Central memory CD8-positive, alpha-beta T cell (primary cell): ENCODE data around the gene AGBL4.
"Not testable (repeated sequence)": the region's sequence is repeated elsewhere in the genome, so short reads cannot be mapped to it uniquely, and the experiment has no call there.

Experiments used
- ATAC-seq: fragments of 150-1000 bp; cut with Tn5 transposase; replicated peaks from 2 replicates; pipeline ENCODE4 v1.10.0; 2022; ENCODE audit warnings: mild to moderate bottlenecking, moderate FRiP score, moderate number of reproducible peaks; ENCODE audit not compliant: poor library complexity, severe bottlenecking; ENCODE audit errors: extremely low read depth
- DNase-seq, 2 donors: peaks; one replicate each; pipeline ENCODE4 v3.0.0; 2021; ENCODE audit warnings: low spot score in 2 of 2
- H3K27ac Mint-ChIP-seq: one replicate; pipeline ENCODE4 v1.8.0; 2022; ENCODE audit warnings: low read depth, mild to moderate bottlenecking, moderate library complexity, mixed read lengths
- H3K27me3 Mint-ChIP-seq: one replicate; pipeline ENCODE4 v1.8.0; 2022; ENCODE audit warnings: mixed read lengths
- H3K36me3 Mint-ChIP-seq: one replicate; pipeline ENCODE4 v1.8.0; 2022; ENCODE audit warnings: mild to moderate bottlenecking, moderate library complexity, mixed read lengths; ENCODE audit not compliant: insufficient read depth
- H3K4me1 Mint-ChIP-seq: one replicate; pipeline ENCODE4 v1.8.0; 2022; ENCODE audit warnings: mixed read lengths
- H3K4me3 Mint-ChIP-seq: one replicate; pipeline ENCODE4 v1.8.0; 2022; ENCODE audit warnings: mild to moderate bottlenecking, moderate library complexity, mixed read lengths
- H3K9me3 Mint-ChIP-seq: one replicate; pipeline ENCODE4 v1.8.0; 2022; ENCODE audit warnings: mixed read lengths

AGBL4 gene

GRCh38 chr1:49864581-49864980 lies 159.2 kb downstream of the AGBL4 start:
- Mint-ChIP-seq H3K36me3 (no peaks in the 10 kb centered on the region), H3K27me3 (peaks cover 18% of the 10 kb centered on the region)
- ATAC-seq: no peak

DNA sequence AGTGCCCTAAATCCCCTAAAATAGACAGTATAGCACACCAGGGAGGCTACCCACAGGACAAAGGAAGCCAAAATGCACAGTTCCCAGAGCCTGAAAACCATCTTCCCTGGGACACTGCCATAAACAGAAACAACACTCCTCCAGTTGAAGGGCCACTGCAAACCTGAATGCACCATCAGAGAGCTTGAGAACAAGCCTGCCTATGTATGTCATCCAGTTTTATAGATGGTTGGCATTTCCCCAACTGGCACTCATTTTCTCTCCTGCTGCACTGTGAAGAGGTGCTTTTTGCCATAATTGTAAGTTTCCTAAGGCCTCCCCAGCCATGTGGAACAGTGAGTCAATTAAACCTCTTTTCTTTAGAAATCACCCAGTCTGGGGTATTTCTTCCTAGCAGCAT lies 169.0 kb downstream of the AGBL4 start:
- DNase-seq (no peak), ATAC-seq (no peak)
- peaks cover 5% of the 10 kb centered on the region for H3K27me3 Mint-ChIP-seq
- no peak overlapping the region for H3K27ac Mint-ChIP-seq
- H3K4me3 Mint-ChIP-seq: no peak overlapping the region
- no peaks in the 10 kb centered on the region for H3K4me1 Mint-ChIP-seq
- no peaks in the 10 kb centered on the region for H3K9me3 Mint-ChIP-seq
- no peaks in the 10 kb centered on the region for H3K36me3 Mint-ChIP-seq

More at GRCh38 chr1:49864581-49864980, 159.2 kb downstream of the AGBL4 start:
- H3K4me1 Mint-ChIP-seq: no peaks in the 10 kb centered on the region
- no peak overlapping the region for H3K4me3 Mint-ChIP-seq
- H3K9me3 Mint-ChIP-seq: no peaks in the 10 kb centered on the region
- no peak overlapping the region for H3K27ac Mint-ChIP-seq
- DNase-seq: no peak

DNA sequence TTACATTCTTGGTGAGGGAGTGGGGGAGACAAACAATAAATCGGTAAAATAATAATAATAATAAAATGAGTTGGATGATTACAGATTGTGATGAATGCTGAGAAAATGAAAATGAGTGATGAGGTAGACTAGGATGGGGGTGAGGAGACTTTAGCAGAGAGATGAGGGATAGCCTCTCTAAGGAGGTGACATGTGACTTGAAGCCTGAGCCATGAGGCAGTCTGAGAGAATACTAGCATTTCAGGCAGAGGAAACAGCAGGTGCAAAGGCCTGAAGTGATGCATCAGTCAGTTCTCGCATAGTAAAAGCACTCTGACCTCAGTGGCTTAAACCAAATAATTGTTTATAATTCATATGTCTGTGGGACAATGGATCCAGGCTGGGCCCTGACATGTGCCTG lies 181.2 kb downstream of the AGBL4 start:
- ATAC-seq (no peak), DNase-seq (no peak)
- Mint-ChIP-seq H3K27ac (no peak overlapping the region), H3K4me1 (no peaks in the 10 kb centered on the region), H3K4me3 (no peak overlapping the region), H3K36me3 (no peaks in the 10 kb centered on the region), H3K27me3 (no peaks in the 10 kb centered on the region), H3K9me3 (peaks cover 42% of the 10 kb centered on the region)

GRCh38 chr1:49841767-49842166 lies 182.0 kb downstream of the AGBL4 start:
- no peak for ATAC-seq
- Mint-ChIP-seq H3K27ac (no peak overlapping the region), H3K9me3 (peaks cover 37% of the 10 kb centered on the region), H3K27me3 (no peaks in the 10 kb centered on the region), H3K4me1 (no peaks in the 10 kb centered on the region), H3K36me3 (no peaks in the 10 kb centered on the region), H3K4me3 (no peak overlapping the region)
- DNase-seq: no peak

DNA sequence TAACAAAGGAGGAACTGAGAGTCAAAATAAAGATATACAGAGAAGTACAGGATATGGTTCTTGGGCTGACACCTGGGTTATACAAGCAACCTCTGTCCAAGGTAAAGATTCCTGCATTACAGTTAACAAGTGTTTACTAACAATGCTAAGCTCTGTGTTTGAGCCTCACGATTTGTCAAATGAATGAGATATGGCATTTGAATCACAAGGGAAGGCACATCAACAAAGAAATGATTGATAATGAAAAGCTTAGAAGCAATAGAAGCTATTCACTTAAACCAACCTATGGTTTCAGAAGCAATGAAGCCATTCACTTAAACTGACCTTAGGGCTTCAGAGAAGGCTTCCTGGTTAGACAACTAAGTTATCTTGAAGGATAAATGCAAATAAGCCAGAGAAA lies 199.5 kb downstream of the AGBL4 start:
- H3K4me1 Mint-ChIP-seq: no peaks in the 10 kb centered on the region
- H3K36me3 Mint-ChIP-seq: no peaks in the 10 kb centered on the region
- no peak overlapping the region for H3K27ac Mint-ChIP-seq
- DNase-seq (no peak), ATAC-seq (no peak)
- no peak overlapping the region for H3K4me3 Mint-ChIP-seq
- H3K9me3 Mint-ChIP-seq: peaks cover 4% of the 10 kb centered on the region
- H3K27me3 Mint-ChIP-seq: no peaks in the 10 kb centered on the region

DNA sequence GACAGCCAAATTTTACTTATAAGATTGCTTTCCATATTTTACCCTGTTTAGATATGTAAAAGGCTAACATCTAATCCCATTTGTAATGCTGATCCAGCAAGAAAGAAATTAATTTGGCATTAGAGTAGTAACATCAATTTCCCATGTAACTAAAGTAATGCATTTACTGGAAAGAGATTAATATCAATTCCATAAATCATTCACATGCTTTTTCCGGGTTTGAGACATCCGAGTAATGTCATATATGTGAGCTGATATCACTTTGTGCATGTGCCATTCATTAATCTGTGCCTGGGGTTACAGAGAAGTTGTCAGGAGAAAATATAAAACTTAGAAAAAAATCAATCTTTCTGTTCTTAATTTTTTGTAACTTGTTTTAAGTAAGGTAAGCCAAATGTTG lies 206.1 kb downstream of the AGBL4 start:
- H3K9me3 Mint-ChIP-seq: no peaks in the 10 kb centered on the region
- no peak overlapping the region for H3K27ac Mint-ChIP-seq
- H3K27me3 Mint-ChIP-seq: no peaks in the 10 kb centered on the region
- no peak overlapping the region for H3K4me3 Mint-ChIP-seq
- H3K4me1 Mint-ChIP-seq: no peaks in the 10 kb centered on the region
- ATAC-seq (no peak), DNase-seq (no peak)
- H3K36me3 Mint-ChIP-seq: no peaks in the 10 kb centered on the region

GRCh38 chr1:49787013-49787412 lies 236.7 kb downstream of the AGBL4 start:
- not testable (repeated sequence) for DNase-seq, H3K9me3 Mint-ChIP-seq, H3K27me3 Mint-ChIP-seq, H3K4me3 Mint-ChIP-seq, H3K27ac Mint-ChIP-seq, H3K4me1 Mint-ChIP-seq, ATAC-seq, H3K36me3 Mint-ChIP-seq

DNA sequence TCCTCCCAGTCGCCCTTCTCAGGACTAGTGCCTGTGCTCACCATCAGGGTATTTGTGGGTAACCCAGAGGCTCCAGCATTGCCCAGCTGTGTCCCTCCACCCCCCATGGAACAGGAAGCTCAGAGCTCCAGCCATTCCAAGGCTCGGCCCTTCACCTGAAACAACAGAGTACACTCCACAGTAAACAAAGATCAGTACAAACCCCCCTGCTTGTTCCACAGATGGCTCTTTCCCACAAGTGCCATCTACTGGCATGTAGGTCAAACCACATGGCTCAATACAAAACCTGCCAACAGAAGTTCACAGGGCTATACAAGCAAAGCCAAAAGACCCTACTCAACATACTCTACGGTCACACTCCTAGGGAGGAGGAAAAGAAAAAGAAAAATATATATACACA lies 258.7 kb downstream of the AGBL4 start:
- Mint-ChIP-seq H3K4me3 (peak overlapping the region; percentile 10), H3K27ac (peak overlapping the region; percentile 53), H3K36me3 (peaks cover 2% of the 10 kb centered on the region), H3K4me1 (no peaks in the 10 kb centered on the region), H3K27me3 (peaks cover 14% of the 10 kb centered on the region), H3K9me3 (peaks cover 6% of the 10 kb centered on the region)
- ATAC-seq (peak; percentile 51), DNase-seq (no peak)

DNA sequence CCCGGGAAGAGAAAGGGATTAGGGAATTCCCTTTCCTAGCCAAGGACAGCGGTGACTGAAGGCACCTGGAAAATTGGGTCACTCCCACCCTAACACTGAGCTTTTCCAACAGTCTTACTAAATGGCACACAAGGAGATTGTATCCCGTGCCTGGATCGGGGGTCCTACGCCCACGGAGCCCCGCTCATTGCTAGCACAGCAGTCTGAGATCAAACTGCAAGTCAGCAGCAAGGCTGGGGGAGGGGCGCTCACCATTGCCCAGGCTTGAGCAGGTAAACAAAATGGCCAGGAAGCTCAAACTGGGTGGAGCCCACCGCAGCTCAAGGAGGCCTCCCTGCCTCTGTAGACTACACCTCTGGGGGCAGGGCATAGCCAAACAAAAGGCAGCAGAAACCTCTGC lies 285.6 kb downstream of the AGBL4 start:
- not testable (repeated sequence) for H3K27me3 Mint-ChIP-seq, H3K36me3 Mint-ChIP-seq, H3K27ac Mint-ChIP-seq, H3K4me3 Mint-ChIP-seq, DNase-seq, H3K9me3 Mint-ChIP-seq, ATAC-seq, H3K4me1 Mint-ChIP-seq

DNA sequence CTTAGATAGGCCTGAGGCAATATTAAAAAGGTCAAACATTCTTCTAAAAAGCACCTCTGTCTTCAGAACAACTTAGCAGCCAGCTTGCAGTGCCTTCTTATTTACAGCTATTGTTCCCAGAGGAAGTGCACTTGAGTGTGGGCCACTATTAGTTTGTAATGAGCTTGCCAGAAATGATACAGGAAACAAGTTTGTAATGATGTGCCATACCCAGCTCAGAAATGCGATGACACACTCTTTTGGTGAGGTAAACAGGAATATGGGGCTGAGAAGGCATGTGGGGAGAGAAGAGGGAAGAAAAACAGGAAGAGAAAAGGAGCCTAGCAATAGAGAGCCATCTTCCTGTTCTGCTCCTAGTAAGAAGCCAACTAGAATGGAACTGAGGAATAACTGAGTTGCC lies 295.4 kb downstream of the AGBL4 start:
- peaks cover 21% of the 10 kb centered on the region for H3K27me3 Mint-ChIP-seq
- H3K4me1 Mint-ChIP-seq: no peaks in the 10 kb centered on the region
- ATAC-seq (no peak), DNase-seq (no peak)
- H3K9me3 Mint-ChIP-seq: no peaks in the 10 kb centered on the region
- H3K36me3 Mint-ChIP-seq: no peaks in the 10 kb centered on the region
- H3K27ac Mint-ChIP-seq: no peak overlapping the region
- H3K4me3 Mint-ChIP-seq: no peak overlapping the region

GRCh38 chr1:49723662-49724061 lies 300.1 kb downstream of the AGBL4 start:
- Mint-ChIP-seq H3K4me1 (no peaks in the 10 kb centered on the region), H3K27me3 (peaks cover 12% of the 10 kb centered on the region), H3K36me3 (no peaks in the 10 kb centered on the region), H3K9me3 (no peaks in the 10 kb centered on the region), H3K4me3 (no peak overlapping the region), H3K27ac (no peak overlapping the region)
- no peak for ATAC-seq
- no peak for DNase-seq

DNA sequence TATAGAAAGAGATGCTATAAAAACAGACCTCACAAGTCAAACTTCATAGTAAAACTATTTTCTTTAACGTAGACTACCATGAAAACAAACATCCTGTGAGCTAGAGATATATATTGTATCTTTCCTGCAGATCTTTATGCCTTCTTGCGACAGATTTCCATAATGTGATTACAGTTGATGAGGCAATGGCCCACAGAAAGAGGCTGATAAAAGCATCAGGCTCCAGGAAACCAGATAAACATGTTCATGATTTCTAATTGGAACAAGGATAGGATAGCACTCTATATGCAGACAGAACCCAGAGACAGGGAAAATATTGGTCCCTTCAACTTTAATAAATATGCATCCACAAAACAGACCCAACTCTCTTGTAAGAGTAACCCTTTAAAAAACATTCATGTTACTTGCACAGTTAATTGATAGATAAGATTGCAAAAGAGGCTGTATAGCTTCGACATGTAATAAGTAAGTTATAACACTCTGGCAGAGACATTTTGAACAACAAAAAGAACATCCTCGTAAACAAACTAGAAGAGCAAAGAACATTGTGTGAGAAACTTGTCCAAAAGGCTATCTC lies 329.4 kb downstream of the AGBL4 start:
- H3K9me3 Mint-ChIP-seq: no peaks in the 10 kb centered on the region

DNA sequence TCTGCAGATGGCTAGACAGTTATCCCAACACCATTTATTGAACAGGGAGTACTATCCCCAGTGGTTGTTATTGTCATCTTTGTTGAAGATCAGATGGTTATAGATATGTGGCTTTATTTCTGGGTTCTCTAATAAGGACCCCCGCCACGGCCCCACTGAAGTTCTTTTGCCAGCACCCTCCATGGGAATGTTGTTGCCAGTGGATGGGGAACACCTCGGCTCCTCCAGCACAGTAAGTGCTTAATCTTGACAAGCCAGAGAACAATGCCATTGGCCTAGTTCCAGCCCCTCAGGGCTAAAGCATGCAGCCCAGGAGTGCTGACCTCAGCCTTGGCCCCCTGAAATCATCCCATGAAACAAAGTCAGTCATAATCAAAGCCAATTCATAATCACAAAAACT lies 337.6 kb downstream of the AGBL4 start:
- no peak for ATAC-seq
- Mint-ChIP-seq H3K27me3 (peaks cover 9% of the 10 kb centered on the region), H3K9me3 (peaks cover 9% of the 10 kb centered on the region), H3K4me1 (no peaks in the 10 kb centered on the region), H3K36me3 (no peaks in the 10 kb centered on the region), H3K27ac (no peak overlapping the region), H3K4me3 (no peak overlapping the region)
- DNase-seq: no peak

More for the DNA sequence above, 329.4 kb downstream of the AGBL4 start:
- no peaks in the 10 kb centered on the region for H3K36me3 Mint-ChIP-seq
- DNase-seq (no peak), ATAC-seq (no peak)
- no peaks in the 10 kb centered on the region for H3K4me1 Mint-ChIP-seq
- no peak overlapping the region for H3K4me3 Mint-ChIP-seq
- no peak overlapping the region for H3K27ac Mint-ChIP-seq
- peaks cover 4% of the 10 kb centered on the region for H3K27me3 Mint-ChIP-seq

GRCh38 chr1:49677706-49678105 lies 346.0 kb downstream of the AGBL4 start:
- Mint-ChIP-seq H3K4me1 (no peaks in the 10 kb centered on the region), H3K4me3 (no peak overlapping the region), H3K9me3 (peaks cover 7% of the 10 kb centered on the region), H3K36me3 (no peaks in the 10 kb centered on the region), H3K27ac (no peak overlapping the region), H3K27me3 (no peaks in the 10 kb centered on the region)
- ATAC-seq (no peak), DNase-seq (no peak)
